Measurements from ENCODE around the gene LPAR6. TPM values are rescaled to one million over a fixed set of nuclear protein-coding genes. Genes with fewer than 3 reads are reported as not detected.

Gene LPAR6
- total and polyA plus RNA-seq, 2 of the 4 experiments (the other 2 are of a cell fraction): 1.4 to 2.0 TPM

DNA sequence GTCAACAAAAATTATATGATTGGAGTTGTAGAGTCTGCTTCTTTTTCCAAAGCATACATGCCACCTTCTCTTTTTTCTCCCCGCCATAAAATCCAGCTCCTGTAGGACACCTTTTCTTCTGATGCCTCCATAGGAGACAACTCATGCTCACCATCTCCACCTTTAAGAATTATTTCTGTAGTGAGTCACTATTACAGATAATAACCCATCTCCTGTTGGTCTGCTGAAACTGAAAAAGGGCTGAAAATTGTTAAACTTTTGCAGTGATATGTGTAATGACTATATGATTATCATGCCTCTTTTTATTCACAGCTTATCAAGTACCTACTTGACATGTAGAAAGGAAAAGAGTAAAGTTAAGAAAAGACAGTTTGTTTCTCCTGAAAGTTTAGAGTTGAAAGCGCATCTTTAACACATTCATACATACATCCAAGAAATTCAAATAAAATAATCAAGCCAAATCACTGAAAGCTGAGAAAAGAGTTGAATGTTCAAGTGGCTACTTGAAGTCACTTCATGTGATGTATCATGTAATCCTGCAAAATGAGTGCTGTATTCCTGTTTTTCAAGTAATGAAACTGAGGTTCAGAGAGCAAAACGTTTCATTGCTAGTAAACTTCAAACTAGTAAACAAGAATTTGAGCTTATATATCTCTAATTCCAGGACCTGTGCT is 35.5 kb upstream of the LPAR6 start:
- Histone ChIP-seq H3K9ac (ENCODE audit: low read depth, low read length) (no peak overlapping the region), H3K27me3 (ENCODE audit: control insufficient read depth, insufficient read depth, low read length) (no peaks in the 10 kb centered on the region), H2BK15ac (ENCODE audit: low read depth, low read length) (0 out of 3 replicates have a peak overlapping the region, but pooled peaks have one; percentile 18), H3K4me3 (ENCODE audit: insufficient read depth, low read depth, low read length) (no peak overlapping the region), H3K18ac (ENCODE audit: low read depth, low read length) (peak overlapping the region; percentile 79; the same call in 1 of the 2 replicates), H3K27ac (ENCODE audit: insufficient read depth, low read length) (peak overlapping the region; percentile 52), H3K23ac (ENCODE audit: low read depth, low read length) (no peak overlapping the region), H3K9me1 (ENCODE audit: insufficient read depth, low read length) (no peaks in the 10 kb centered on the region), H2BK120ac (ENCODE audit: low read depth, low read length) (peak overlapping the region; percentile 16; the same call in 1 of the 2 replicates), H2AFZ (replicated peaks; ENCODE audit: low read length, poor library complexity) (no peak overlapping the region), H2BK20ac (ENCODE audit: low read depth, low read length) (peak overlapping the region; percentile 2; the same call in 1 of the 2 replicates), H3K9me3 (ENCODE audit: control insufficient read depth, insufficient read depth, low read length) (no peaks in the 10 kb centered on the region), H4K91ac (ENCODE audit: insufficient read depth, low read depth, low read length) (peak overlapping the region; percentile 1; the same call in 1 of the 2 replicates), H2BK5ac (ENCODE audit: low read depth, low read length, poor library complexity, severe bottlenecking) (peak overlapping the region; percentile 52), H3K79me1 (ENCODE audit: low read depth in 1 of 2, low read length in 2 of 2) (peaks cover 15 to 32% of the 10 kb centered on the region in 2 experiments), H3K4me1 (ENCODE audit: control insufficient read depth, insufficient read depth, low read length) (peaks cover 17% of the 10 kb centered on the region), H2AK5ac (ENCODE audit: low read depth, low read length) (no peak overlapping the region), H3K4me2 (ENCODE audit: low read depth, low read length) (peak overlapping the region; percentile 62), H3K4ac (ENCODE audit: low read depth, low read length) (no peak overlapping the region; the same call in 1 of the 2 replicates), H3K56ac (ENCODE audit: extremely low read depth, insufficient read depth, low read length) (no peak overlapping the region), H4K5ac (ENCODE audit: low read depth, low read length) (peak overlapping the region; percentile 40; the same call in 1 of the 2 replicates), H2AK9ac (replicated peaks; ENCODE audit: low read depth, low read length, poor library complexity) (no peak overlapping the region), H4K20me1 (ENCODE audit: insufficient read depth, low read length) (0 out of 2 replicates have a peak, but pooled peaks cover 4% of the 10 kb centered on the region), H3K36me3 (ENCODE audit: control insufficient read depth, insufficient read depth, low read length) (no peaks in the 10 kb centered on the region), H4K8ac (ENCODE audit: low read depth in 2 of 2, low read length in 2 of 2) (no peak overlapping the region; a peak in 1 of 4 replicates), H3K14ac (replicated peaks; ENCODE audit: low read depth, low read length) (no peak overlapping the region)
- DNase-seq (no peak), ATAC-seq (ENCODE audit: low read depth) (no peak)
- intact Hi-C loops (cut with micrococcal nuclease): loop anchor here (5.0 kb wide), 1 partner anchor 216 kb away; the partner anchor contains the start of gene ITM2B
- no CpG with 5 or more reads among the region's 3 CpGs for WGBS, 2 experiments (ENCODE audit: extremely low coverage in 2 of 2, insufficient read length in 1 of 2)
- in situ Hi-C loops (cut with MboI; ENCODE audit: low sequenced_read_pairs): no loop called here
- TF ChIP-seq RAD21 (IDR thresholded peaks at IDR 0.05; ENCODE audit: low read length) (no peak), MAZ (IDR thresholded peaks at IDR 0.05; ENCODE audit: borderline replicate concordance, low read depth, low read length) (no peak), BHLHE40 (IDR thresholded peaks at IDR 0.05; ENCODE audit: low read depth, low read length) (no peak), RCOR1 (IDR thresholded peaks at IDR 0.05; ENCODE audit: insufficient replicate concordance, low read length) (no peak), SMC3 (IDR thresholded peaks at IDR 0.05; ENCODE audit: low read depth, low read length) (no peak), POLR2A (IDR thresholded peaks at IDR 0.05; ENCODE audit: low read depth, low read length) (no peak), FOS (IDR thresholded peaks at IDR 0.05; ENCODE audit: low read depth, low read length) (no peak), CEBPB (IDR thresholded peaks at IDR 0.05; ENCODE audit: low read depth, low read length) (no peak), CHD1 (IDR thresholded peaks at IDR 0.05; ENCODE audit: low read depth, low read length) (no peak), RFX5 (IDR thresholded peaks at IDR 0.05; ENCODE audit: low read depth, low read length) (no peak)
- BruUV-seq (replicated peaks): no TSS peak
- CTCF ChIA-PET: no interaction called here
- dilution Hi-C loops (cut with HindIII; ENCODE audit: low sequenced_read_pairs, unreplicated experiment): no loop called here
- POLR2A ChIA-PET (ENCODE audit: unreplicated experiment): interaction anchor here (0.6 kb wide), 1 partner anchor 30 kb away, joined by 3 read pairs; no protein-coding TSS in a partner anchor

Measured in IMR-90 (cell line).